ENCODE measurements around the gene SERPINB8.
A peak's percentile ranks its signal among the peaks of the same experiment; 100 is the strongest.

- TF ChIP-seq POLR2AphosphoS5 (IDR thresholded peaks at IDR 0.05) = no peak
- TF ChIP-seq CTCF (IDR thresholded peaks at IDR 0.05) = peak; percentile 68 to 90 (median 72)
Observed at GRCh38 chr18:63994783-63995399, 25.0 kb downstream of the SERPINB8 start.
